A673 (cell line): ENCODE measurements around the gene P2RY11.

ENCODE experiments used
- EZH2 ChIP-seq: fragments of 200-600 bp; sonication (generic); IDR thresholded peaks from 2 replicates; pipeline ENCODE4 v1.6.1; 2017; ENCODE audit warnings: borderline replicate concordance, low read depth, mild to moderate bottlenecking, mixed read lengths, antibody characterized with exemption, low read length; ENCODE audit not compliant: poor library complexity, severe bottlenecking
- TF ChIP-seq, protein P1 (sequence below): fragments of 300-800, 200-600 bp; sonication (generic); conservative IDR thresholded peaks from 2 replicates; pipeline ENCODE4 v1.5.1; 2017; ENCODE audit warnings: low read depth, mild to moderate bottlenecking, antibody characterized with exemption, low read length, moderate library complexity, mixed read lengths

DNA sequence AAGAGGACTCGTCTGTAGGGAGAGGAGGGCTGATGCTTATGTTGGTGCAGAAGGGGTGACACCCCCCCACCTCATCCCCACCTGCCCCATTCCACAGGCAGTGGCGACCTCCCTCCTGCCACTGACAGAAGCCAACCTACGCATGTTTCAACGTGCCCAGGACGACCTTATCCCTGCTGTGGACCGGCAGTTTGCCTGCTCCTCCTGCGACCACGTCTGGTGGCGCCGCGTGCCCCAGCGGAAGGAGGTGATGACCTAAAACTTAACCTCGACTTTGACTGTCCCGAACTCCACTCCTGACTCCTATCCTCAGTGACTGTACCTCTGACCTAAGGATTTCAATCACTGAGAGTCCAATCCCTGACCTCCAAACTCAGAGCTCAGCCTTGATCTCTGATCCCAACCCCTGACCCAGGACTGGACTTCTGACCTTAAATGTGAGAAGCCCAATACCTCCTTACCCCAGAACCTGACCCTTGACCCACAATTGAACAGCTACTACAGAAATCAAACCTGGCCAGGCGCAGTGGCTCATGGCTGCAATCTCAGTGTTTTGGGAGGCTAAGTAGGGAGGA, 21.6 kb upstream of the P2RY11 start:
- TF ChIP-seq, protein P1, sequence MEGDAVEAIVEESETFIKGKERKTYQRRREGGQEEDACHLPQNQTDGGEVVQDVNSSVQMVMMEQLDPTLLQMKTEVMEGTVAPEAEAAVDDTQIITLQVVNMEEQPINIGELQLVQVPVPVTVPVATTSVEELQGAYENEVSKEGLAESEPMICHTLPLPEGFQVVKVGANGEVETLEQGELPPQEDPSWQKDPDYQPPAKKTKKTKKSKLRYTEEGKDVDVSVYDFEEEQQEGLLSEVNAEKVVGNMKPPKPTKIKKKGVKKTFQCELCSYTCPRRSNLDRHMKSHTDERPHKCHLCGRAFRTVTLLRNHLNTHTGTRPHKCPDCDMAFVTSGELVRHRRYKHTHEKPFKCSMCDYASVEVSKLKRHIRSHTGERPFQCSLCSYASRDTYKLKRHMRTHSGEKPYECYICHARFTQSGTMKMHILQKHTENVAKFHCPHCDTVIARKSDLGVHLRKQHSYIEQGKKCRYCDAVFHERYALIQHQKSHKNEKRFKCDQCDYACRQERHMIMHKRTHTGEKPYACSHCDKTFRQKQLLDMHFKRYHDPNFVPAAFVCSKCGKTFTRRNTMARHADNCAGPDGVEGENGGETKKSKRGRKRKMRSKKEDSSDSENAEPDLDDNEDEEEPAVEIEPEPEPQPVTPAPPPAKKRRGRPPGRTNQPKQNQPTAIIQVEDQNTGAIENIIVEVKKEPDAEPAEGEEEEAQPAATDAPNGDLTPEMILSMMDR, result no peak
- TF ChIP-seq EZH2, result no peak
